ENCODE results near the gene RCL1.
"Not testable (repeated sequence)": the region's sequence is repeated elsewhere in the genome, so short reads cannot be mapped to it uniquely, and the experiment has no call there.

GRCh38 chr9:4783191-4783590, 9.6 kb upstream of the RCL1 start:
- not testable (repeated sequence) for TF ChIP-seq PATZ1 (CRISPR knock-in tag; IDR thresholded peaks at IDR 0.05; ENCODE audit: borderline replicate concordance); ZFP3 (CRISPR knock-in tag; IDR thresholded peaks at IDR 0.05); ZFP30 (CRISPR knock-in tag; IDR thresholded peaks at IDR 0.05); ZNF565 (CRISPR knock-in tag; conservative IDR thresholded peaks at IDR 0.05; ENCODE audit: low read depth); ZNF8 (CRISPR knock-in tag; IDR thresholded peaks at IDR 0.05); ARNTL (CRISPR knock-in tag; IDR thresholded peaks at IDR 0.05; ENCODE audit: borderline replicate concordance, low read depth); TSHZ2 (CRISPR knock-in tag; IDR thresholded peaks at IDR 0.05); BACH2 (CRISPR knock-in tag; IDR thresholded peaks at IDR 0.05; ENCODE audit: borderline replicate concordance); TOX (CRISPR knock-in tag; IDR thresholded peaks at IDR 0.05; ENCODE audit: borderline replicate concordance); ZNF70 (CRISPR knock-in tag; IDR thresholded peaks at IDR 0.05); ZC3H10 (CRISPR knock-in tag; IDR thresholded peaks at IDR 0.05); RARB (CRISPR knock-in tag; IDR thresholded peaks at IDR 0.05); ESRRG (CRISPR knock-in tag; IDR thresholded peaks at IDR 0.05)
